A549 treated with AZD9567 at 1 μM for 4 hours (cell line): Measurements from ENCODE around the gene HES5. TPM values are rescaled to one million over a fixed set of nuclear protein-coding genes. Genes with fewer than 3 reads are reported as not detected.

ENCODE experiments used
- total RNA-seq: library from RNA; stranded (reverse); fragments of 200-300 nt; extraction: Qiagen RNA extraction; gene quantifications from 5 replicates; pipeline ENCODE4 v1.2.3, GENCODE V29; 2022; ENCODE audit not compliant: insufficient read depth

The HES5 gene, protein sequence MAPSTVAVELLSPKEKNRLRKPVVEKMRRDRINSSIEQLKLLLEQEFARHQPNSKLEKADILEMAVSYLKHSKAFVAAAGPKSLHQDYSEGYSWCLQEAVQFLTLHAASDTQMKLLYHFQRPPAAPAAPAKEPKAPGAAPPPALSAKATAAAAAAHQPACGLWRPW
- not detected in 5 replicates for total RNA-seq

DNA sequence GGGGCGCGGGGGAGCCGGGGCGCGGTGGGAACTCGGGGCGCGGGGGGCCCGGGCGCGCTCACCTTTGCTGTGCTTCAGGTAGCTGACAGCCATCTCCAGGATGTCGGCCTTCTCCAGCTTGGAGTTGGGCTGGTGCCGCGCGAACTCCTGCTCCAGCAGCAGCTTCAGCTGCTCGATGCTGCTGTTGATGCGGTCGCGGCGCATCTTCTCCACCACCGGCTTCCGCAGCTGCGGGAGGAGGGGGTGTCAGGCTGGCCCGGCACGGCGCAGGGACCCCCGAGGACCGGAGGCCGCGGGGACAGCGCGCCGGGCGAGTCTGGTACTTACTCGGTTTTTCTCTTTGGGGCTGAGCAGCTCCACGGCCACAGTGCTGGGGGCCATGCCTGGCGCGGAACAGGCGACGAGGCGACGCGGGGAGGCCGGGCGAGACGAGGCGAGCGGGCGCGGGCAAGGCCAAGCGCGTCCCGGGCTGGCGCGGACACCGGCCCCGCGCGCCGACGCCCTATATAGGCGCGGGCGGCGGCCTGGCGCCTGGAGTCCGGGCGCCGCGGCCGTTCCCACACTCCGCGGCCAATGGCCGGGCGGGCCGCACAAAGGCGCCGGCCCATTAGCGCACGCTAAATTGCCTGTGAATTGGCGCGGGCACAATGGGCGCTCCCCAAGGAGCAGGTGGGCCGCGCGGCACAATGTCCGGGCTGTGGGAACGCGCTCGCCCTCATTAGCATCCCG, at the start of gene HES5:
HES5 (minus strand) TSS at position 480 of the 729 bp plus-strand sequence; CDS start at position 381, 99 bp downstream.

GRCh38 chr1:2556277-2556677, 26.2 kb upstream of the HES5 start, which contains the start of gene TNFRSF14:
TNFRSF14 (plus strand) TSS chr1:2556371; CDS start chr1:2556665, 294 bp downstream.

DNA sequence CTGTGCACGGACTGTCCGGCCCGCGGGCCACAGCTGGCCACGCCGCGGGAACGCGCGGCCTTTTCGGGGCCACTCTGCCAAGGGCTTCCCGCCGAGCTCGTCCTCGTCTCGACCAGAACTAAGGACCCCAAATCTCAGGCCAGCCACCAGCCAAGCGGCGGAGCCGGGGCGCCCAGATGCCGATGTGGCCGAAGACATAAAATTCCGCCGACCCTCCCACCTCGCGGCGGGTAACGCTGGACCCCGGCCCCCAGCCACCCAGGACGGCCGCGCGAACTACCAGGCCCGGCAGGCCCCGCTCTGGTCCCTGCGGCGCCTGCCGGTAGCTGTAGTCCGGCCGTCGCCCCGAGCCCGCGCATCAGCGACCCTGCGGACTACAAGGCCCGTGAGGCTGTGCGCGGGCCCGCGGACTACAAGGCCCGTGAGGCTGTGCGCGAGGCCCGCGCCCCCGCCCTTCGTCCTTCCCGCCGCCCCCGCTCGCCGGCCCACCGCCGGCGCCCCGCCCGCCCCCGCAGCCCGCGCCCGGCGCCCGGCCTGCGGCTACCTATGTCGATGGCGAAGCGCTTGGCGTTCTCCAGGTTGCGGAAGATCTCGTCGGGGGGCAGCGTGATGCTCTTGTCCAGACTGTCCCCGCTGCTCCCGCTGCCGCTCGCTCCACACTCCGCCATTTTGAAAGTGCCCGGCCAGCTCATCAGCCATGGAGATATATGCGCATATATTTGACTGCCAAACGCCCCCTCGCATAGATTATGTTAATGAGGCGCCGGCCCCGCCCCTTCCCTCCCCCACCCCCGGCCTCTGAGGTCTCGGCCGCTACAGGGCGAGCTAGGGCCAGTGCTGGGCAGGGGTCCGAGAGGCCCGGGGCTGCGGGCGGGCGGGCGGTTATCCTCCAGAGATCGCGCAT, 3.9 kb downstream of the HES5 start, which contains the start of gene PANK4:
PANK4 (minus strand) TSS at position 677 of the 904 bp plus-strand sequence; CDS start at position 668, 9 bp downstream.

Other genes with a start within 250 kb of the HES5 start
- 3.7 to 6.7 TPM (median 6.4 TPM) in 5 replicates for gene MORN1, start 138.7 kb downstream of the HES5 start, total RNA-seq
- 78.9 to 122 TPM (median 120 TPM) in 5 replicates for gene RER1, start 138.4 kb downstream of the HES5 start, total RNA-seq
- gene PEX10, start 117.7 kb downstream of the HES5 start, total RNA-seq = 12.3 to 25.0 TPM (median 23.0 TPM) in 5 replicates
- gene PLCH2, start 54.0 kb downstream of the HES5 start, total RNA-seq = 0.22 to 0.31 TPM (median 0.24 TPM) in 4 of 5 replicates, not detected in the other
- gene PANK4, start 3.7 kb downstream of the HES5 start, total RNA-seq = 8.1 to 13.2 TPM (median 11.9 TPM) in 5 replicates
- gene TNFRSF14, start 26.1 kb upstream of the HES5 start, total RNA-seq = 0.08 to 0.22 TPM (median 0.16 TPM) in 4 of 5 replicates, not detected in the other
- gene PRXL2B, start 56.5 kb upstream of the HES5 start, total RNA-seq = 20.4 to 26.5 TPM (median 25.0 TPM) in 5 replicates
- gene MMEL1, start 102.8 kb upstream of the HES5 start, total RNA-seq = 0.08 to 0.20 TPM in 2 of 5 replicates, not detected in the others